ENCODE results near the gene C2CD5. TPM values are rescaled to one million over a fixed set of nuclear protein-coding genes. Genes with fewer than 3 reads are reported as not detected.

Gene C2CD5
- total and polyA plus RNA-seq, 2 of the 13 experiments (the other 11 are each of a cell fraction or from before 2014, with no cell fraction given) = 12.6 to 14.6 TPM

DNA sequence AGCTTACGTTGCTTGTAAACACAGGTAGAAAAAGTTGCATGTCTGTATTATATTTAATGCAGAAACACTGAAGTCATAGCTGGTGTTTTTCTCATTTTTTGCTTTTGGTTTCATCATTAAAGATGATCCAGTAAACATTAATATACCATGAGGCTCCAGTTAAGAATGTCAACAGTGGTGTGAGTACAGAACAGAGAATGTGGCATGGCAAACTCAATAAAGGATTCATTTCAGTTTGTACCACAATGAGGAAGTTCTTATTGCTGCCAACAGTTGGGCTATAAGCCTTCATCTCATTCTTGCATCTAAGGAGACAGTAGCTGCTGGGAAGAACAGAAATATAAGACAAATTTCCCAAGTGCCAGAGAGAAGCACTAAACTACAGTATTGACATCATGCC, 137.7 kb downstream of the C2CD5 start (continued):
- TF ChIP-seq, protein P1, sequence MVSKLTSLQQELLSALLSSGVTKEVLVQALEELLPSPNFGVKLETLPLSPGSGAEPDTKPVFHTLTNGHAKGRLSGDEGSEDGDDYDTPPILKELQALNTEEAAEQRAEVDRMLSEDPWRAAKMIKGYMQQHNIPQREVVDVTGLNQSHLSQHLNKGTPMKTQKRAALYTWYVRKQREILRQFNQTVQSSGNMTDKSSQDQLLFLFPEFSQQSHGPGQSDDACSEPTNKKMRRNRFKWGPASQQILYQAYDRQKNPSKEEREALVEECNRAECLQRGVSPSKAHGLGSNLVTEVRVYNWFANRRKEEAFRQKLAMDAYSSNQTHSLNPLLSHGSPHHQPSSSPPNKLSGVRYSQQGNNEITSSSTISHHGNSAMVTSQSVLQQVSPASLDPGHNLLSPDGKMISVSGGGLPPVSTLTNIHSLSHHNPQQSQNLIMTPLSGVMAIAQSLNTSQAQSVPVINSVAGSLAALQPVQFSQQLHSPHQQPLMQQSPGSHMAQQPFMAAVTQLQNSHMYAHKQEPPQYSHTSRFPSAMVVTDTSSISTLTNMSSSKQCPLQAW (CRISPR knock-in tag; IDR thresholded peaks at IDR 0.05) = no peak
- TF ChIP-seq THYN1 (CRISPR knock-in tag; IDR thresholded peaks at IDR 0.05; ENCODE audit: borderline replicate concordance, low read depth) (no peak), ZNF567 (CRISPR knock-in tag; IDR thresholded peaks at IDR 0.05; ENCODE audit: borderline replicate concordance) (no peak), RFXANK (CRISPR knock-in tag; IDR thresholded peaks at IDR 0.05) (no peak)
- TF ChIP-seq, protein P2, sequence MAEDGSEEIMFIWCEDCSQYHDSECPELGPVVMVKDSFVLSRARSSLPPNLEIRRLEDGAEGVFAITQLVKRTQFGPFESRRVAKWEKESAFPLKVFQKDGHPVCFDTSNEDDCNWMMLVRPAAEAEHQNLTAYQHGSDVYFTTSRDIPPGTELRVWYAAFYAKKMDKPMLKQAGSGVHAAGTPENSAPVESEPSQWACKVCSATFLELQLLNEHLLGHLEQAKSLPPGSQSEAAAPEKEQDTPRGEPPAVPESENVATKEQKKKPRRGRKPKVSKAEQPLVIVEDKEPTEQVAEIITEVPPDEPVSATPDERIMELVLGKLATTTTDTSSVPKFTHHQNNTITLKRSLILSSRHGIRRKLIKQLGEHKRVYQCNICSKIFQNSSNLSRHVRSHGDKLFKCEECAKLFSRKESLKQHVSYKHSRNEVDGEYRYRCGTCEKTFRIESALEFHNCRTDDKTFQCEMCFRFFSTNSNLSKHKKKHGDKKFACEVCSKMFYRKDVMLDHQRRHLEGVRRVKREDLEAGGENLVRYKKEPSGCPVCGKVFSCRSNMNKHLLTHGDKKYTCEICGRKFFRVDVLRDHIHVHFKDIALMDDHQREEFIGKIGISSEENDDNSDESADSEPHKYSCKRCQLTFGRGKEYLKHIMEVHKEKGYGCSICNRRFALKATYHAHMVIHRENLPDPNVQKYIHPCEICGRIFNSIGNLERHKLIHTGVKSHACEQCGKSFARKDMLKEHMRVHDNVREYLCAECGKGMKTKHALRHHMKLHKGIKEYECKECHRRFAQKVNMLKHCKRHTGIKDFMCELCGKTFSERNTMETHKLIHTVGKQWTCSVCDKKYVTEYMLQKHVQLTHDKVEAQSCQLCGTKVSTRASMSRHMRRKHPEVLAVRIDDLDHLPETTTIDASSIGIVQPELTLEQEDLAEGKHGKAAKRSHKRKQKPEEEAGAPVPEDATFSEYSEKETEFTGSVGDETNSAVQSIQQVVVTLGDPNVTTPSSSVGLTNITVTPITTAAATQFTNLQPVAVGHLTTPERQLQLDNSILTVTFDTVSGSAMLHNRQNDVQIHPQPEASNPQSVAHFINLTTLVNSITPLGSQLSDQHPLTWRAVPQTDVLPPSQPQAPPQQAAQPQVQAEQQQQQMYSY (CRISPR knock-in tag; IDR thresholded peaks at IDR 0.05) = no peak

GRCh38 chr12:22399464-22400180, 144.7 kb downstream of the C2CD5 start:
- intact Hi-C loops (cut with micrococcal nuclease; ENCODE audit: unreplicated experiment) = no loop called here
- in situ Hi-C loops (cut with HindIII; ENCODE audit: extremely low pct_ligation_motif_present, low pct_unique_long_range_greater_than_20kb) = no loop called here
- Histone ChIP-seq H3K4me3 (replicated peaks in 1 of 3; ENCODE audit: insufficient read depth in 1 of 3, low read depth in 2 of 3, low read length in 3 of 3) (no peak overlapping the region), H3K79me2 (ENCODE audit: insufficient read depth, low read length) (no peaks in the 10 kb centered on the region), H3K9me3 (ENCODE audit: low read length) (no peaks in the 10 kb centered on the region), H3K27me3 (ENCODE audit: control insufficient read depth in 1 of 2, insufficient read depth in 2 of 2, low read length in 2 of 2) (no peaks in the 10 kb centered on the region), H3K36me3 (replicated peaks in 1 of 2; ENCODE audit: control insufficient read depth in 1 of 2, insufficient read depth in 2 of 2, low read length in 2 of 2) (no peaks in the 10 kb centered on the region), H3K4me1 (ENCODE audit: insufficient read depth, low read length) (no peaks in the 10 kb centered on the region), H4K20me1 (ENCODE audit: insufficient read depth, low read length) (no peaks in the 10 kb centered on the region), H3K27ac (ENCODE audit: extremely low read length, insufficient read depth, low read length) (no peak overlapping the region), H2AFZ (ENCODE audit: low read length) (no peak overlapping the region), H3K9ac (ENCODE audit: insufficient read depth, low read depth, low read length) (no peak overlapping the region), H3K4me2 (ENCODE audit: low read depth, low read length) (no peak overlapping the region)
- WGBS (ENCODE audit: low lambda C conversion rate) = 46% methylated on average over 4 of the region's 4 CpGs
- no peak for FAIRE-seq
- no TSS peak for BruUV-seq (replicated peaks)
- no peak for DNase-seq (ENCODE audit: low spot score)
- ATAC-seq = no peak
- ChIA-PET CTCF (ENCODE audit: low intra/inter-chr PET ratio, low total read pairs) (no interaction called here), POLR2A (no interaction called here)
- TF ChIP-seq ZNF720 (CRISPR knock-in tag; IDR thresholded peaks at IDR 0.05) (no peak), ZFP1 (CRISPR knock-in tag; IDR thresholded peaks at IDR 0.05) (no peak), PBX2 (CRISPR knock-in tag; IDR thresholded peaks at IDR 0.05) (no peak), XBP1 (CRISPR knock-in tag; IDR thresholded peaks at IDR 0.05) (no peak), ZFX (CRISPR knock-in tag; IDR thresholded peaks at IDR 0.05; ENCODE audit: low read depth) (no peak), ELK4 (CRISPR knock-in tag; IDR thresholded peaks at IDR 0.05; ENCODE audit: borderline replicate concordance) (no peak), HNRNPL (IDR thresholded peaks at IDR 0.05; ENCODE audit: low read depth, low read length) (no peak)
- TF ChIP-seq, protein P3, sequence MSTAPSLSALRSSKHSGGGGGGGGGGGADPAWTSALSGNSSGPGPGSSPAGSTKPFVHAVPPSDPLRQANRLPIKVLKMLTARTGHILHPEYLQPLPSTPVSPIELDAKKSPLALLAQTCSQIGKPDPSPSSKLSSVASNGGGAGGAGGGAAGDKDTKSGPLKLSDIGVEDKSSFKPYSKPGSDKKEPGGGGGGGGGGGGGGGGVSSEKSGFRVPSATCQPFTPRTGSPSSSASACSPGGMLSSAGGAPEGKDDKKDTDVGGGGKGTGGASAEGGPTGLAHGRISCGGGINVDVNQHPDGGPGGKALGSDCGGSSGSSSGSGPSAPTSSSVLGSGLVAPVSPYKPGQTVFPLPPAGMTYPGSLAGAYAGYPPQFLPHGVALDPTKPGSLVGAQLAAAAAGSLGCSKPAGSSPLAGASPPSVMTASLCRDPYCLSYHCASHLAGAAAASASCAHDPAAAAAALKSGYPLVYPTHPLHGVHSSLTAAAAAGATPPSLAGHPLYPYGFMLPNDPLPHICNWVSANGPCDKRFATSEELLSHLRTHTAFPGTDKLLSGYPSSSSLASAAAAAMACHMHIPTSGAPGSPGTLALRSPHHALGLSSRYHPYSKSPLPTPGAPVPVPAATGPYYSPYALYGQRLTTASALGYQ (CRISPR knock-in tag; IDR thresholded peaks at IDR 0.05) = no peak
